Tibial nerve (tissue), 4 donors: ENCODE data around the gene RWDD3. TPM values are rescaled to one million over a fixed set of nuclear protein-coding genes. Genes with fewer than 3 reads are reported as not detected.
A peak's percentile ranks its signal among the peaks of the same experiment; 100 is the strongest.

Experiments
- DNase-seq, 2 donors: peaks; one replicate each; pipeline ENCODE4 v3.0.0-alpha.2; 2019; ENCODE audit warnings: low spot score in 2 of 2
- H3K27ac ChIP-seq, 4 donors: fragments of 200-600 bp; sonication (generic) in 3 of 4; one replicate each; pipeline ENCODE4 v1.5.1; 2017 to 2019; ENCODE audit warnings: mild to moderate bottlenecking in 1 of 4
- H3K27me3 ChIP-seq, 2 donors: fragments of 200-600 bp; sonication (generic) in 1 of 2; one replicate each; pipeline versions ENCODE4 v1.5.1 to v1.6.0; 2017 to 2019
- H3K36me3 ChIP-seq, 3 donors: fragments of 200-600 bp; sonication (generic); one replicate each; pipeline ENCODE4 v1.5.1; 2018 to 2019
- H3K4me1 ChIP-seq, 4 donors: fragments of 200-600 bp; sonication (generic) in 3 of 4; one replicate each; pipeline ENCODE4 v1.5.1; 2017 to 2019
- H3K4me3 ChIP-seq, 4 donors: fragments of 200-600 bp; sonication (generic) in 3 of 4; one replicate each; pipeline ENCODE4 v1.5.1; 2017 to 2019; ENCODE audit warnings: mild to moderate bottlenecking in 1 of 4, moderate library complexity in 1 of 4
- H3K9me3 ChIP-seq, 4 donors: fragments of 200-600 bp; sonication (generic) in 3 of 4; one replicate each; pipeline ENCODE4 v1.5.1; 2017 to 2019
- CTCF ChIP-seq, 5 experiments: fragments of 200-600 bp in 3 of 5; fragments of 450-650 bp in 2 of 5; sonication (generic) in 3 of 5; IDR thresholded peaks; one replicate each; pipeline ENCODE4 v1.5.1; 2016 to 2019; ENCODE audit warnings: antibody characterized with exemption in 5 of 5, mild to moderate bottlenecking in 3 of 5, moderate library complexity in 2 of 5
- EP300 ChIP-seq, 2 donors: sonication (generic); formaldehyde crosslinking; IDR thresholded peaks; one replicate each; pipeline ENCODE4 v1.6.1; 2017; ENCODE audit warnings: antibody characterized with exemption in 2 of 2, mild to moderate bottlenecking in 1 of 2
- POLR2A ChIP-seq, 2 donors: fragments of 450-650 bp; IDR thresholded peaks; one replicate each; pipeline ENCODE4 v1.6.1; 2017; ENCODE audit warnings: antibody characterized with exemption in 2 of 2, mild to moderate bottlenecking in 2 of 2, moderate library complexity in 2 of 2
- WGBS, 2 donors: methylation state at CpG; one replicate each; pipeline ENCODE4 v1.1.5; 2018; 5-methylcytosine and 5-hydroxymethylcytosine counted together
- total RNA-seq, 4 donors: library from RNA; depleted of rRNA; stranded (reverse); fragments of >200 nt; gene quantifications; one replicate each; pipeline ENCODE4 v1.1.0, GENCODE V29; 2016

RWDD3 gene
- total RNA-seq, 4 donors from 2014 or later: 8.4 to 20.5 (median 15.4) TPM

GRCh38 chr1:95233319-95233736, 682 bp upstream of the RWDD3 start:
- H3K27me3 ChIP-seq: no peaks in the 10 kb centered on the region
- WGBS, 2 donors: 2 to 14% methylated on average over 12 to 14 of the region's 14 CpGs
- H3K4me1 ChIP-seq: peaks cover 0 to 58% (median 4%) of the 10 kb centered on the region in 4 donors
- peak overlapping the region; percentile 82 to 92 (median 84) for H3K4me3 ChIP-seq
- no peaks in the 10 kb centered on the region for H3K9me3 ChIP-seq
- H3K27ac ChIP-seq: peak overlapping the region; percentile 79 to 97 (median 92)
- no peaks in the 10 kb centered on the region for H3K36me3 ChIP-seq
- DNase-seq: peak in 1 of 2 donors; percentile 15
- TF ChIP-seq EP300 (IDR thresholded peaks at IDR 0.05): no peak
- TF ChIP-seq POLR2A (IDR thresholded peaks at IDR 0.05): no peak
- TF ChIP-seq CTCF (IDR thresholded peaks at IDR 0.05): no peak

DNA sequence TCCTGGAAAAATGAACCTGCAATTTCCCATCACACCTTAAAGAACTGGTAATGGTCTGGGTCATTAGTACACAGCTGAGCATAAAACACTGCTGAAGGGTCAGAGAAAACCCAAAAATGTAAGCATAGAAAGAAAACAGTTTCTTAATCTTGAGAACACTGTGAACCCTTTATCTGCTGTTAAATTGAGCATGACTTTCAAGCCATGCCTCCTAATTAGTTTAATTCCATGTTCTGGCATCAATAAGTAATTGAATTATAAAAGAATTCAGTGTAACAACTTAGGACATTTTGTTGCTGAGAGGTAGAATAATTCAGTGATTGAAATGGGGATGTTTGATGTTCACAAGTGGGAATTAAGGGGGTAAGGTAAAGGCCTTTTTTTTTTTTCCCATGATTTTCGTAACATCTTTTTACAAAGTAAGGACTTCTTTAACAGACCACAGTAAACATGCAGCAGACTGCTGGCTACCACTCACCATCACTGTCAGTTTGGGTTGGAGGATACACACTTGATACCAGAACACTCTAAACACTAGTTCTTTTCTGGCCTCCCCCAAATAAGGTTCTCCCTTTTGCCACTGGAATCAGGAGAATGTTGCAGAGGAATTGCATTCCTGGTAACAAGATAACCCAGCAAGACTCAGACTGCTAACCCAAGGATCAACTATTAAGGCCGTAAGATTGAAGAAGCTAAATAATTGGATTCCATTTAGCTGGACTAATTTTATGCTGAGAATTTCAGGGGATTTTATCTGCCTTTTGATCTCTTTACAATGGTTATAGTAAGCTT, 3.0 kb downstream of the RWDD3 start:
- peaks cover 0 to 57% (median 2%) of the 10 kb centered on the region in 4 donors for H3K4me1 ChIP-seq
- peaks cover 0 to 24% (median 0%) of the 10 kb centered on the region in 3 donors for H3K36me3 ChIP-seq
- 77 to 80% methylated on average over 2 of the region's 2 CpGs for WGBS, 2 donors
- H3K4me3 ChIP-seq: no peak overlapping the region
- no peak overlapping the region for H3K27ac ChIP-seq
- peaks cover 0 to 10% (median 0%) of the 10 kb centered on the region in 4 donors for H3K9me3 ChIP-seq
- no peak for DNase-seq
- no peak for TF ChIP-seq CTCF (IDR thresholded peaks at IDR 0.05)
- TF ChIP-seq POLR2A (IDR thresholded peaks at IDR 0.05): no peak
- no peak for TF ChIP-seq EP300 (IDR thresholded peaks at IDR 0.05)
- H3K27me3 ChIP-seq: no peaks in the 10 kb centered on the region

- Histone ChIP-seq H3K4me3 (no peak overlapping the region), H3K27me3 (no peaks in the 10 kb centered on the region), H3K27ac (no peak overlapping the region), H3K9me3 (peaks cover 0 to 19% (median 0%) of the 10 kb centered on the region in 4 donors), H3K4me1 (peaks cover 0 to 46% (median 0%) of the 10 kb centered on the region in 4 donors), H3K36me3 (peaks cover 0 to 36% (median 0%) of the 10 kb centered on the region in 3 donors)
- WGBS, 2 donors: 47 to 63% methylated on average over 4 of the region's 4 CpGs
- TF ChIP-seq POLR2A (IDR thresholded peaks at IDR 0.05) (no peak), CTCF (IDR thresholded peaks at IDR 0.05) (no peak), EP300 (IDR thresholded peaks at IDR 0.05) (no peak)
- no peak for DNase-seq
These were observed 4.1 kb downstream of the RWDD3 start for GRCh38 chr1:95237981-95238703.

DNA sequence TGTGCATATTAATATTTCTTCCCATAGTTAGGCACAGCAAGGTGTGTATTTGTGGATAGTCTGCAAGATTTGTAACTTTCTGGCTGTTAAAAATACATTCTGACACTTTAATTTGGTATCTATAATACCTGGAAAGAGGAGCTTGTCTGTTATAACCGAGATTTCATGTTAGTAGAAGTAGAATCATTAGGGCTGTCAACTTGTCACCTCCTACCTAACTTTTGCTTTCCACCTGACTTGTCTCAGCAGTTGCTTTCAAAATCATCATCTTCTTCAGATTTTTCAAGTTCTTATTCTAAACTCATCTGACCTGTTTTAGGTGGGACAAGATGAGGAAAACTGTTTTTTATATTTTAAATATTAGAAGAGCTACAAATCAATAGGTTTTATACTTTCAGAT, 11.0 kb downstream of the RWDD3 start:
- no peak overlapping the region for H3K4me3 ChIP-seq
- TF ChIP-seq EP300 (IDR thresholded peaks at IDR 0.05): no peak
- no peak for TF ChIP-seq POLR2A (IDR thresholded peaks at IDR 0.05)
- no peak for TF ChIP-seq CTCF (IDR thresholded peaks at IDR 0.05)
- WGBS, 2 donors: 82 to 93% methylated on average over 1 of the region's 1 CpG

More for the DNA sequence above, 11.0 kb downstream of the RWDD3 start:
- Histone ChIP-seq H3K9me3 (peaks cover 0 to 19% (median 0%) of the 10 kb centered on the region in 4 donors), H3K27me3 (no peaks in the 10 kb centered on the region), H3K36me3 (peaks cover 0 to 46% (median 0%) of the 10 kb centered on the region in 3 donors), H3K4me1 (peaks cover 0 to 4% (median 0%) of the 10 kb centered on the region in 4 donors), H3K27ac (no peak overlapping the region)
- no peak for DNase-seq
